ENCODE results near the gene ZFYVE1. TPM values are rescaled to one million over a fixed set of nuclear protein-coding genes. Genes with fewer than 3 reads are reported as not detected.

ZFYVE1 gene
- total and polyA plus RNA-seq, 2 donors (not counting 3 experiments of a cell fraction or from before 2014, with no cell fraction given): 27.3 to 29.2 TPM

DNA sequence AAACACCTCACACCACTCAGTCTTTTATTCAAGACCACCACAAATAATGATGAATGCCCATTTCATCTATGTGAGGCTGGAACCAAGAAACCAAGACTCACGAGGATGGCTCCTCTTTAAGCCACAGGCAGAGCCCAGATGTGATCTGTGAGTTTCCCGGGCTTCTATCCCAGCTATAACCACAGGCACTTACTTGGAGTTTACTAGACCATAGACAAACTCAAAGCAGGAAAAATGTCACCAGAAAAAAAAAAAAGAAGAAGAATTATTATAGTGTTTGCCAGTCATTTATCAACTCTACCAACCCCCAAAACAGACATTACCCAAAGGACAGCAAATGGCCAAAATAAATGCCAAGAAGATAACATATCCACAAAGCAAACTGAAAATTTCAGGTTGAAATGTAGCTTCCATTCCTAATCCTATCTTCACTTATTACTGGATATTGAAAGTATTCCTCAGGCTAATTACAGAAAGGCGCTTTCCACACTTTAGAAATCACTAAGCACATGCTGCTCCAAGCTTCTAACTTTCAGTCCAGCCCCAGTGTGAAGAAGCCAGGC, 44.7 kb downstream of the ZFYVE1 start:
- Histone ChIP-seq H4K20me1 (replicated peaks; ENCODE audit: control insufficient read depth, extremely low read depth, insufficient read depth, low read length) (no peaks in the 10 kb centered on the region), H3K9ac (replicated peaks; ENCODE audit: extremely low read depth, insufficient read depth, low read length) (no peak overlapping the region), H3K27me3 (ENCODE audit: control insufficient read depth in 2 of 2, insufficient read depth in 2 of 2, low read length in 2 of 2) (no peaks in the 10 kb centered on the region), H3K9me1 (replicated peaks; ENCODE audit: control insufficient read depth, extremely low read depth, insufficient read depth, low read length) (no peaks in the 10 kb centered on the region), H3K4me2 (ENCODE audit: insufficient read depth, low read length) (no peak overlapping the region), H2AFZ (ENCODE audit: low read depth, low read length) (no peak overlapping the region), H3K9me3 (replicated peaks; ENCODE audit: control insufficient read depth, insufficient read depth, low read length) (no peaks in the 10 kb centered on the region), H3K4me3 (replicated peaks in 1 of 3; ENCODE audit: insufficient read depth in 1 of 3, low read depth in 1 of 3, low read length in 3 of 3) (no peak overlapping the region), H3K79me2 (ENCODE audit: control insufficient read depth, insufficient read depth, low read length) (no peaks in the 10 kb centered on the region), H3K27ac (ENCODE audit: insufficient read depth, low read depth, low read length) (no peak overlapping the region), H3K4me1 (ENCODE audit: control insufficient read depth, extremely low read depth, insufficient read depth, low read length) (no peaks in the 10 kb centered on the region), H3K36me3 (ENCODE audit: control insufficient read depth in 2 of 2, extremely low read depth in 1 of 2, insufficient read depth in 2 of 2, low read length in 2 of 2) (peaks cover 0 to 22% of the 10 kb centered on the region in 2 experiments)
- CTCF ChIA-PET: no interaction called here
- DNase-seq (ENCODE audit: low read depth, low spot score): no peak
- intact Hi-C loops (cut with micrococcal nuclease) (no loop called here), dilution Hi-C loops (cut with MboI; ENCODE audit: extremely low pct_ligation_motif_present, low sequenced_read_pairs) (no loop called here)
- POLR2A ChIA-PET: no interaction called here
- FAIRE-seq: no peak
- no TSS peak for BruUV-seq (replicated peaks)
- TF ChIP-seq JUN (IDR thresholded peaks at IDR 0.05; ENCODE audit: borderline replicate concordance, insufficient read depth, insufficient read length, low read depth): no peak
- TF ChIP-seq FOS (IDR thresholded peaks at IDR 0.05; ENCODE audit: borderline replicate concordance, insufficient read depth, low read length): no peak
- TF ChIP-seq POLR2AphosphoS5 (IDR thresholded peaks at IDR 0.05; ENCODE audit: insufficient read depth, low read depth, low read length): no peak
- TF ChIP-seq MAX (IDR thresholded peaks at IDR 0.05; ENCODE audit: insufficient read depth, insufficient read length): no peak
- no peak for TF ChIP-seq EZH2 (IDR thresholded peaks at IDR 0.05; ENCODE audit: borderline replicate concordance, low read depth, low read length, severe bottlenecking)
- TF ChIP-seq, protein P1, sequence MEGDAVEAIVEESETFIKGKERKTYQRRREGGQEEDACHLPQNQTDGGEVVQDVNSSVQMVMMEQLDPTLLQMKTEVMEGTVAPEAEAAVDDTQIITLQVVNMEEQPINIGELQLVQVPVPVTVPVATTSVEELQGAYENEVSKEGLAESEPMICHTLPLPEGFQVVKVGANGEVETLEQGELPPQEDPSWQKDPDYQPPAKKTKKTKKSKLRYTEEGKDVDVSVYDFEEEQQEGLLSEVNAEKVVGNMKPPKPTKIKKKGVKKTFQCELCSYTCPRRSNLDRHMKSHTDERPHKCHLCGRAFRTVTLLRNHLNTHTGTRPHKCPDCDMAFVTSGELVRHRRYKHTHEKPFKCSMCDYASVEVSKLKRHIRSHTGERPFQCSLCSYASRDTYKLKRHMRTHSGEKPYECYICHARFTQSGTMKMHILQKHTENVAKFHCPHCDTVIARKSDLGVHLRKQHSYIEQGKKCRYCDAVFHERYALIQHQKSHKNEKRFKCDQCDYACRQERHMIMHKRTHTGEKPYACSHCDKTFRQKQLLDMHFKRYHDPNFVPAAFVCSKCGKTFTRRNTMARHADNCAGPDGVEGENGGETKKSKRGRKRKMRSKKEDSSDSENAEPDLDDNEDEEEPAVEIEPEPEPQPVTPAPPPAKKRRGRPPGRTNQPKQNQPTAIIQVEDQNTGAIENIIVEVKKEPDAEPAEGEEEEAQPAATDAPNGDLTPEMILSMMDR (IDR thresholded peaks at IDR 0.05; ENCODE audit: extremely low read depth in 1 of 2, insufficient read depth in 1 of 2, low read depth in 1 of 2, low read length in 2 of 2): no peak
- no peak for TF ChIP-seq POLR2A (IDR thresholded peaks at IDR 0.05; ENCODE audit: low read depth, low read length)
- TF ChIP-seq GATA2 (IDR thresholded peaks at IDR 0.05; ENCODE audit: insufficient read depth, insufficient read length, low read depth, low read length): no peak
- TF ChIP-seq MYC (IDR thresholded peaks at IDR 0.05; ENCODE audit: low read depth, low read length): no peak
